GM23248 (cell line): Measurements from ENCODE around the gene CRK.
"Not testable (repeated sequence)": the region's sequence is repeated elsewhere in the genome, so short reads cannot be mapped to it uniquely, and the experiment has no call there.

Experiments
- EZH2 ChIP-seq: fragments of 200-600 bp; sonication (generic); IDR thresholded peaks from 2 replicates; pipeline ENCODE4 v1.6.1; 2018; ENCODE audit warnings: antibody characterized with exemption, mild to moderate bottlenecking; ENCODE audit not compliant: insufficient read depth, poor library complexity, severe bottlenecking
- EZH2phosphoT487 ChIP-seq: fragments of 200-600 bp; sonication (generic); IDR thresholded peaks from 2 replicates; pipeline ENCODE4 v1.6.1; 2018; ENCODE audit warnings: antibody characterized with exemption, moderate library complexity, mild to moderate bottlenecking, low read depth; ENCODE audit not compliant: insufficient read depth

- TF ChIP-seq EZH2, EZH2phosphoT487: not testable (repeated sequence)
These were observed 13.3 kb downstream of the CRK start for GRCh38 chr17:1442721-1443120.
